Suprapubic skin (tissue), 4 donors: ENCODE data around the gene AFP. TPM values are rescaled to one million over a fixed set of nuclear protein-coding genes. Genes with fewer than 3 reads are reported as not detected.

Source experiments
- DNase-seq, 2 donors: peaks; one replicate each; pipeline ENCODE4 v3.0.0-alpha.2; 2019; ENCODE audit warnings: low spot score in 2 of 2
- H3K27ac ChIP-seq: fragments of 200-600 bp; sonication (generic); one replicate; pipeline ENCODE4 v1.5.1; 2019
- H3K27me3 ChIP-seq: fragments of 200-600 bp; sonication (generic); one replicate; pipeline ENCODE4 v1.5.1; 2019
- H3K36me3 ChIP-seq: fragments of 200-600 bp; sonication (generic); one replicate; pipeline ENCODE4 v1.5.1; 2019
- H3K4me1 ChIP-seq: fragments of 200-600 bp; sonication (generic); one replicate; pipeline ENCODE4 v1.5.1; 2019
- H3K4me3 ChIP-seq: fragments of 200-600 bp; sonication (generic); one replicate; pipeline ENCODE4 v1.5.1; 2019; ENCODE audit warnings: mild to moderate bottlenecking
- H3K9me3 ChIP-seq: fragments of 200-600 bp; sonication (generic); one replicate; pipeline ENCODE4 v1.5.1; 2019
- CTCF ChIP-seq, 2 donors: fragments of 200-600 bp in 1 of 2; fragments of 450-650 bp in 1 of 2; sonication (generic) in 1 of 2; IDR thresholded peaks; one replicate each; pipeline ENCODE4 v1.5.1; 2016 to 2019; ENCODE audit warnings: antibody characterized with exemption in 2 of 2, mild to moderate bottlenecking in 1 of 2, moderate library complexity in 1 of 2
- EP300 ChIP-seq: sonication (generic); formaldehyde crosslinking; IDR thresholded peaks from one replicate; pipeline ENCODE4 v1.6.1; 2017; ENCODE audit warnings: antibody characterized with exemption
- POLR2A ChIP-seq, 2 donors: fragments of 450-650 bp; IDR thresholded peaks; one replicate each; pipeline ENCODE4 v1.6.1; 2017; ENCODE audit warnings: antibody characterized with exemption in 2 of 2, mild to moderate bottlenecking in 2 of 2, moderate library complexity in 2 of 2
- POLR2AphosphoS5 ChIP-seq, 3 donors: sonication (generic); formaldehyde crosslinking; IDR thresholded peaks; one replicate each; pipeline ENCODE4 v1.6.1; 2017; ENCODE audit warnings: antibody characterized with exemption in 3 of 3
- WGBS: methylation state at CpG from one replicate; pipeline ENCODE4 v1.1.5; 2018; 5-methylcytosine and 5-hydroxymethylcytosine counted together
- total RNA-seq, 4 donors: library from RNA; depleted of rRNA; stranded (reverse); fragments of >200 nt; gene quantifications; one replicate each; pipeline ENCODE4 v1.1.0, GENCODE V29; 2016

The AFP gene
- total RNA-seq, 4 donors from 2014 or later: not detected

DNA sequence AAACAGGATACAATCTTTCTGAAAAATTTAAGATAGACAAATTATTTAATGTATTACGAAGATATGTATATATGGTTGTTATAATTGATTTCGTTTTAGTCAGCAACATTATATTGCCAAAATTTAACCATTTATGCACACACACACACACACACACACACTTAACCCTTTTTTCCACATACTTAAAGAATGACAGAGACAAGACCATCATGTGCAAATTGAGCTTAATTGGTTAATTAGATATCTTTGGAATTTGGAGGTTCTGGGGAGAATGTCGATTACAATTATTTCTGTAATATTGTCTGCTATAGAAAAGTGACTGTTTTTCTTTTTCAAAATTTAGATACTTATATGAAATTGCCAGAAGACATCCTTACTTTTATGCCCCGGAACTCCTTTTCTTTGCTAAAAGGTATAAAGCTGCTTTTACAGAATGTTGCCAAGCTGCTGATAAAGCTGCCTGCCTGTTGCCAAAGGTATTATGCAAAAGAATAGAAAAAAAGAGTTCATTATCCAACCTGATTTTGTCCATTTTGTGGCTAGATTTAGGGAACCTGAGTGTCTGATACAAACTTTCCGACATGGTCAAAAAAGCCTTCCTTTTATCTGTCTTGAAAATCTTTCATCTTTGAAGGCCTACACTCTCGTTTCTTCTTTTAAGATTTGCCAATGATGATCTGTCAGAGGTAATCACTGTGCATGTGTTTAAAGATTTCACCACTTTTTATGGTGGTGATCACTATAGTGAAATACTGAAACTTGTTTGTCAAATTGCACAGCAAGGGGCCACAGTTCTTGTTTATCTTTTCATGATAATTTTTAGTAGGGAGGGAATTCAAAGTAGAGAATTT lies 26.8 kb upstream of the AFP start:
- TF ChIP-seq POLR2AphosphoS5 (IDR thresholded peaks at IDR 0.05): no peak
- no peak for TF ChIP-seq CTCF (IDR thresholded peaks at IDR 0.05)
- 77% methylated on average over 6 of the region's 6 CpGs for WGBS
- no peaks in the 10 kb centered on the region for H3K9me3 ChIP-seq
- H3K27ac ChIP-seq: no peak overlapping the region
- H3K36me3 ChIP-seq: no peaks in the 10 kb centered on the region
- no peaks in the 10 kb centered on the region for H3K27me3 ChIP-seq
- DNase-seq: no peak
- no peaks in the 10 kb centered on the region for H3K4me1 ChIP-seq
- H3K4me3 ChIP-seq: no peak overlapping the region

- 86% methylated on average over 8 of the region's 8 CpGs for WGBS
- Histone ChIP-seq H3K4me3 (no peak overlapping the region), H3K36me3 (no peaks in the 10 kb centered on the region), H3K27me3 (no peaks in the 10 kb centered on the region), H3K9me3 (no peaks in the 10 kb centered on the region), H3K4me1 (no peaks in the 10 kb centered on the region), H3K27ac (no peak overlapping the region)
- no peak for DNase-seq
- TF ChIP-seq EP300: no peak
Observed at GRCh38 chr4:73409978-73410548, 26.0 kb upstream of the AFP start.

GRCh38 chr4:73410916-73411730 lies 24.9 kb upstream of the AFP start:
- no peak for DNase-seq
- Histone ChIP-seq H3K27me3 (no peaks in the 10 kb centered on the region), H3K27ac (no peak overlapping the region), H3K9me3 (no peaks in the 10 kb centered on the region), H3K4me1 (no peaks in the 10 kb centered on the region), H3K36me3 (no peaks in the 10 kb centered on the region), H3K4me3 (no peak overlapping the region)
- WGBS: 88% methylated on average over 3 of the region's 3 CpGs
- no peak for TF ChIP-seq CTCF (IDR thresholded peaks at IDR 0.05)
- TF ChIP-seq POLR2AphosphoS5 (IDR thresholded peaks at IDR 0.05): no peak
- no peak for TF ChIP-seq POLR2A (IDR thresholded peaks at IDR 0.05)
- no peak for TF ChIP-seq EP300

DNA sequence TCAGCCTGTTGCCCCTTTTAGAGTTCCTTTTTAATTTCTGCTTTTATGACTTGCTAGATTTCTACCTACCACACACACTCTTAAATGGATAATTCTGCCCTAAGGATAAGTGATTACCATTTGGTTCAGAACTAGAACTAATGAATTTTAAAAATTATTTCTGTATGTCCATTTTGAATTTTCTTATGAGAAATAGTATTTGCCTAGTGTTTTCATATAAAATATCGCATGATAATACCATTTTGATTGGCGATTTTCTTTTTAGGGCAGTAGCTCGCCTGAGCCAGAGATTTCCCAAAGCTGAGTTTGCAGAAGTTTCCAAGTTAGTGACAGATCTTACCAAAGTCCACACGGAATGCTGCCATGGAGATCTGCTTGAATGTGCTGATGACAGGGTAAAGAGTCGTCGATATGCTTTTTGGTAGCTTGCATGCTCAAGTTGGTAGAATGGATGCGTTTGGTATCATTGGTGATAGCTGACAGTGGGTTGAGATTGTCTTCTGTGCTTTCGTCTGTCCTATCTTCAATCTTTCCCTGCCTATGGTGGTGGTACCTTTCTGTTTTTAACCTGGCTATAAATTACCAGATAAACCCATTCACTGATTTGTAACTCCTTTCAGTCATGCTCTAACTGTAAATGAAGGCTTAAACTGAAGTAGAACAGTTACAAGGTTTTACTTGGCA lies 24.1 kb upstream of the AFP start:
- Histone ChIP-seq H3K27me3 (no peaks in the 10 kb centered on the region), H3K36me3 (no peaks in the 10 kb centered on the region), H3K27ac (no peak overlapping the region), H3K9me3 (no peaks in the 10 kb centered on the region), H3K4me3 (no peak overlapping the region), H3K4me1 (no peaks in the 10 kb centered on the region)
- TF ChIP-seq POLR2AphosphoS5 (IDR thresholded peaks at IDR 0.05) (no peak), EP300 (no peak), POLR2A (IDR thresholded peaks at IDR 0.05) (no peak), CTCF (IDR thresholded peaks at IDR 0.05) (no peak)
- DNase-seq: no peak
- WGBS: 91% methylated on average over 8 of the region's 8 CpGs

DNA sequence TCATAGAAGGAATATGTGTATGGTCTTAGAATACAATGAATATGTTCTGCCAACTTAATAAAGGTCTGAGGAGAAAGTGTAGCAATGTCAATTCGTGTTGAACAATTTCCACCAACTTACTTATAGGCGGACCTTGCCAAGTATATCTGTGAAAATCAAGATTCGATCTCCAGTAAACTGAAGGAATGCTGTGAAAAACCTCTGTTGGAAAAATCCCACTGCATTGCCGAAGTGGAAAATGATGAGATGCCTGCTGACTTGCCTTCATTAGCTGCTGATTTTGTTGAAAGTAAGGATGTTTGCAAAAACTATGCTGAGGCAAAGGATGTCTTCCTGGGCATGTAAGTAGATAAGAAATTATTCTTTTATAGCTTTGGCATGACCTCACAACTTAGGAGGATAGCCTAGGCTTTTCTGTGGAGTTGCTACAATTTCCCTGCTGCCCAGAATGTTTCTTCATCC lies 22.7 kb upstream of the AFP start:
- WGBS: 82% methylated on average over 4 of the region's 4 CpGs
- no peaks in the 10 kb centered on the region for H3K4me1 ChIP-seq
- no peak for DNase-seq
- H3K27ac ChIP-seq: no peak overlapping the region
- no peaks in the 10 kb centered on the region for H3K36me3 ChIP-seq
- no peak overlapping the region for H3K4me3 ChIP-seq
- TF ChIP-seq CTCF (IDR thresholded peaks at IDR 0.05) (no peak), EP300 (no peak), POLR2AphosphoS5 (IDR thresholded peaks at IDR 0.05) (no peak), POLR2A (IDR thresholded peaks at IDR 0.05) (no peak)
- H3K27me3 ChIP-seq: no peaks in the 10 kb centered on the region
- no peaks in the 10 kb centered on the region for H3K9me3 ChIP-seq
